SW480 (cell line): ENCODE data around the gene MED25.
"Not testable (repeated sequence)": the region's sequence is repeated elsewhere in the genome, so short reads cannot be mapped to it uniquely, and the experiment has no call there.

Experiments used
- DNase-seq: peaks from one replicate; pipeline ENCODE4 v3.0.0-alpha.2; 2016; ENCODE audit warnings: low spot score

MED25 gene

GRCh38 chr19:49816590-49816989 lies 1.5 kb upstream of the MED25 start:
- DNase-seq, result no peak

- DNase-seq, result no peak
These were observed 721 bp downstream of the MED25 start for GRCh38 chr19:49818649-49819370.

- not testable (repeated sequence) for DNase-seq
These were observed 1.5 kb downstream of the MED25 start for GRCh38 chr19:49819452-49820115.

- DNase-seq, result no peak
These were observed 2.0 kb downstream of the MED25 start for GRCh38 chr19:49820125-49820524.

GRCh38 chr19:49823472-49823871 lies 5.4 kb downstream of the MED25 start:
- DNase-seq, result no peak

GRCh38 chr19:49824662-49825061 lies 6.6 kb downstream of the MED25 start:
- no peak for DNase-seq

GRCh38 chr19:49827034-49827433 lies 8.9 kb downstream of the MED25 start:
- DNase-seq, result no peak

- DNase-seq, result no peak
These were observed 11.1 kb downstream of the MED25 start for GRCh38 chr19:49829200-49829599.

- DNase-seq, result no peak
These were observed 11.6 kb downstream of the MED25 start for GRCh38 chr19:49829721-49830120.

- no peak for DNase-seq
These were observed 12.7 kb downstream of the MED25 start for GRCh38 chr19:49830766-49831165.

GRCh38 chr19:49831592-49831991 lies 13.5 kb downstream of the MED25 start:
- DNase-seq, result no peak

GRCh38 chr19:49832556-49832955 lies 14.5 kb downstream of the MED25 start:
- DNase-seq, result no peak

- DNase-seq, result no peak
These were observed 15.5 kb downstream of the MED25 start for GRCh38 chr19:49833599-49833998.

GRCh38 chr19:49835562-49835961 lies 17.5 kb downstream of the MED25 start:
- DNase-seq, result no peak

GRCh38 chr19:49836176-49837008 lies 18.3 kb downstream of the MED25 start:
- no peak for DNase-seq

- no peak for DNase-seq
These were observed 18.9 kb downstream of the MED25 start for GRCh38 chr19:49837009-49837310.

GRCh38 chr19:49837425-49837824 lies 19.3 kb downstream of the MED25 start:
- DNase-seq, result no peak

- DNase-seq, result no peak
These were observed 20.9 kb downstream of the MED25 start for GRCh38 chr19:49838885-49839588.

GRCh38 chr19:49839713-49840112 lies 21.6 kb downstream of the MED25 start:
- DNase-seq, result no peak

- DNase-seq, result no peak
These were observed 22.2 kb downstream of the MED25 start for GRCh38 chr19:49840321-49840720.

- no peak for DNase-seq
These were observed 22.7 kb downstream of the MED25 start for GRCh38 chr19:49840736-49841249.

GRCh38 chr19:49843265-49843664 lies 25.2 kb downstream of the MED25 start:
- no peak for DNase-seq
